H1 (cell line): ENCODE results near the gene INPP4B. TPM values are rescaled to one million over a fixed set of nuclear protein-coding genes. Genes with fewer than 3 reads are reported as not detected.

Experiments
- CTCF ChIA-PET: fragments of 300-600 bp; sonication (Branson Sonifier 250); formaldehyde crosslinking; loops from one replicate; lab custom pipeline; 2021; ENCODE audit not compliant: partially characterized antibody; lab: Charles Lee
- POLR2A ChIA-PET: fragments of 300-600 bp; sonication (Branson Sonifier 250); formaldehyde crosslinking; loops from one replicate; lab custom pipeline; 2021; ENCODE audit warnings: inconsistent platforms; ENCODE audit not compliant: partially characterized antibody; lab: Charles Lee
- DNase-seq, 2 experiments: peaks; one replicate each; pipeline versions ENCODE4 v3.0.0 to v3.0.0-alpha.2; 2010 to 2022; ENCODE audit warnings: low spot score in 2 of 2, low read depth in 1 of 2, mixed read lengths in 1 of 2
- FAIRE-seq: peaks from 2 replicates; lab custom pipeline; 2011; peaks lifted over from hg19 to GRCh38; lab: Jason Lieb, UNC
- H2AFZ ChIP-seq: 2 replicates; pipeline ENCODE4 v1.8.1; 2012; ENCODE audit warnings: low read length, inconsistent platforms
- H2AK5ac ChIP-seq: 2 replicates; pipeline ENCODE4 v1.6.1; 2013; ENCODE audit warnings: low read depth, low read length
- H2BK120ac ChIP-seq: replicated peaks from 2 replicates; pipeline ENCODE3; 2013; ENCODE audit warnings: low read depth, low read length, inconsistent platforms
- H2BK12ac ChIP-seq: 2 replicates; pipeline ENCODE4 v1.6.1; 2013; ENCODE audit warnings: low read depth, low read length
- H2BK15ac ChIP-seq: 2 replicates; pipeline ENCODE4 v1.6.1; 2013; ENCODE audit warnings: low read length
- H2BK20ac ChIP-seq: 2 replicates; pipeline ENCODE4 v1.6.1; 2013; ENCODE audit warnings: low read length
- H2BK5ac ChIP-seq: 2 replicates; pipeline ENCODE4 v1.6.1; 2013; ENCODE audit warnings: low read depth, low read length
- H3K14ac ChIP-seq: 2 replicates; pipeline ENCODE4 v1.6.1; 2013; ENCODE audit warnings: inconsistent platforms; ENCODE audit not compliant: insufficient read length
- H3K18ac ChIP-seq: 2 replicates; pipeline ENCODE4 v1.6.1; 2013; ENCODE audit warnings: low read length; ENCODE audit errors: extremely low read depth
- H3K23ac ChIP-seq: 2 replicates; pipeline ENCODE4 v1.6.1; 2013; ENCODE audit warnings: inconsistent platforms; ENCODE audit not compliant: insufficient read length
- H3K23me2 ChIP-seq: 2 replicates; pipeline ENCODE4 v1.6.1; 2013; ENCODE audit warnings: low read depth, low read length
- H3K27ac ChIP-seq: 2 replicates; pipeline ENCODE4 v1.6.1; 2011; ENCODE audit warnings: low read depth, low read length, inconsistent platforms
- H3K27me3 ChIP-seq, 4 experiments: replicated peaks in 1 of 4; 1 replicate in 1 of 4; 2 replicates in 3 of 4; pipeline versions ENCODE4 v1.6.1 to v1.8.1; 2011 to 2013; ENCODE audit warnings: low read length in 3 of 4, mild to moderate bottlenecking in 3 of 4, inconsistent platforms in 2 of 4, mixed read lengths in 2 of 4, moderate library complexity in 1 of 4; ENCODE audit not compliant: control insufficient read depth in 3 of 4, insufficient read depth in 3 of 4; ENCODE audit errors: extremely low read depth in 1 of 4
- H3K36me3 ChIP-seq, 4 experiments: 2 replicates each; pipeline versions ENCODE4 v1.6.1 to v1.8.1; 2011 to 2013; ENCODE audit warnings: mild to moderate bottlenecking in 4 of 4, low read length in 3 of 4, moderate library complexity in 2 of 4, control low read depth in 1 of 4, inconsistent platforms in 1 of 4; ENCODE audit not compliant: insufficient read depth in 4 of 4, control insufficient read depth in 2 of 4
- H3K4ac ChIP-seq: replicated peaks from 2 replicates; pipeline ENCODE3; 2013; ENCODE audit warnings: low read length, low read depth, mixed read lengths, inconsistent platforms; ENCODE audit not compliant: insufficient read length
- H3K4me1 ChIP-seq, 4 experiments: replicated peaks in 1 of 4; 1 replicate in 1 of 4; 2 replicates in 3 of 4; pipeline versions ENCODE4 v1.6.1 to v1.8.1; 2011 to 2013; ENCODE audit warnings: low read length in 3 of 4, inconsistent platforms in 2 of 4, mixed read lengths in 1 of 4; ENCODE audit not compliant: insufficient read depth in 4 of 4, control insufficient read depth in 3 of 4
- H3K4me2 ChIP-seq, 2 experiments: 2 replicates each; pipeline versions ENCODE4 v1.6.1 to v1.8.1; 2011 to 2013; ENCODE audit warnings: low read depth in 2 of 2, low read length in 2 of 2, control low read depth in 1 of 2, inconsistent platforms in 1 of 2, mild to moderate bottlenecking in 1 of 2; ENCODE audit not compliant: insufficient read depth in 1 of 2
- H3K4me3 ChIP-seq, 4 experiments: fragments of 200-600, 300-600 bp in 1 of 4; sonication (generic), shearing (Covaris generic), sonication (Bioruptor Twin) in 1 of 4; 2 replicates each; pipeline versions ENCODE4 v1.5.1 to v1.8.1; 2011 to 2016; ENCODE audit warnings: low read length in 4 of 4, low read depth in 3 of 4, control low read depth in 2 of 4, inconsistent platforms in 2 of 4, mild to moderate bottlenecking in 2 of 4, mixed read lengths in 1 of 4, moderate library complexity in 1 of 4; ENCODE audit not compliant: insufficient read depth in 2 of 4; ENCODE audit errors: extremely low read depth in 1 of 4
- H3K56ac ChIP-seq: replicated peaks from 2 replicates; pipeline ENCODE3; 2013; ENCODE audit warnings: low read depth, mild to moderate bottlenecking, mixed read lengths, low read length, inconsistent platforms; ENCODE audit not compliant: insufficient read length
- H3K79me1 ChIP-seq: 2 replicates; pipeline ENCODE4 v1.6.1; 2013; ENCODE audit warnings: low read depth, low read length, control low read depth
- H3K79me2 ChIP-seq, 2 experiments: 2 replicates each; pipeline versions ENCODE4 v1.6.1 to v1.8.1; 2012 to 2013; ENCODE audit warnings: low read length in 2 of 2, mild to moderate bottlenecking in 2 of 2, inconsistent platforms in 1 of 2; ENCODE audit not compliant: insufficient read depth in 2 of 2, control insufficient read depth in 1 of 2
- H3K9ac ChIP-seq, 4 experiments: replicated peaks in 1 of 4; 1 replicate in 1 of 4; 2 replicates in 3 of 4; pipeline versions ENCODE4 v1.6.1 to v1.8.1; 2011 to 2013; ENCODE audit warnings: low read depth in 3 of 4, low read length in 3 of 4, control low read depth in 2 of 4, mild to moderate bottlenecking in 2 of 4, moderate library complexity in 2 of 4, inconsistent platforms in 1 of 4; ENCODE audit errors: extremely low read depth in 1 of 4
- H3K9me3 ChIP-seq, 2 experiments: 2 replicates each; pipeline versions ENCODE4 v1.6.1 to v1.8.1; 2012 to 2013; ENCODE audit warnings: mild to moderate bottlenecking in 2 of 2, moderate library complexity in 2 of 2, control low read depth in 1 of 2, inconsistent platforms in 1 of 2, low read depth in 1 of 2, low read length in 1 of 2, mixed read lengths in 1 of 2; ENCODE audit not compliant: insufficient read depth in 2 of 2
- H4K20me1 ChIP-seq, 2 experiments: replicated peaks in 1 of 2; 2 replicates each; pipeline versions ENCODE3 to v1.8.1; 2011 to 2013; ENCODE audit warnings: inconsistent platforms in 2 of 2, low read length in 2 of 2, mild to moderate bottlenecking in 1 of 2; ENCODE audit not compliant: insufficient read depth in 2 of 2, control insufficient read depth in 1 of 2
- H4K5ac ChIP-seq: 2 replicates; pipeline ENCODE4 v1.6.1; 2013; ENCODE audit warnings: low read length, low read depth, mixed read lengths, inconsistent platforms; ENCODE audit not compliant: insufficient read length
- H4K8ac ChIP-seq: 2 replicates; pipeline ENCODE4 v1.8.0; 2013; ENCODE audit warnings: mild to moderate bottlenecking, moderate library complexity, low read length, inconsistent platforms; ENCODE audit not compliant: insufficient read depth; ENCODE audit errors: extremely low read depth
- H4K91ac ChIP-seq: replicated peaks from 2 replicates; pipeline ENCODE3; 2013; ENCODE audit warnings: low read length, mixed read lengths, inconsistent platforms; ENCODE audit not compliant: insufficient read length
- ATF2 ChIP-seq: IDR thresholded peaks from 2 replicates; pipeline ENCODE4 v1.6.1; 2012; ENCODE audit warnings: low read length, inconsistent platforms
- BACH1 ChIP-seq: IDR thresholded peaks from 2 replicates; pipeline ENCODE4 v1.6.1; 2012; ENCODE audit warnings: low read length, improper control_type of control experiment
- BRCA1 ChIP-seq: IDR thresholded peaks from 2 replicates; pipeline ENCODE4 v1.6.1; 2012; ENCODE audit warnings: low read depth, low read length, improper control_type of control experiment
- EGR1 ChIP-seq: IDR thresholded peaks from 2 replicates; pipeline ENCODE4 v1.6.1; 2011; ENCODE audit warnings: low read depth, low read length, borderline replicate concordance
- EP300 ChIP-seq, 2 experiments: IDR thresholded peaks; 1 replicate in 1 of 2; 2 replicates in 1 of 2; pipeline ENCODE4 v1.6.1; 2011 to 2012; ENCODE audit warnings: low read depth in 2 of 2, low read length in 2 of 2, mild to moderate bottlenecking in 2 of 2, borderline replicate concordance in 1 of 2, inconsistent platforms in 1 of 2, moderate library complexity in 1 of 2
- JUN ChIP-seq: IDR thresholded peaks from 2 replicates; pipeline ENCODE4 v1.6.1; 2011; ENCODE audit warnings: low read depth, mild to moderate bottlenecking, improper control_type of control experiment, low read length
- KDM1A ChIP-seq: fragments of 200-600, 300-600 bp; sonication (generic); IDR thresholded peaks from 2 replicates; pipeline ENCODE4 v1.7.1; 2016; ENCODE audit warnings: mild to moderate bottlenecking, low read length, borderline replicate concordance
- KDM5A ChIP-seq: fragments of 200-600 bp; IDR thresholded peaks from 2 replicates; pipeline ENCODE4 v1.7.1; 2012; ENCODE audit warnings: mild to moderate bottlenecking, low read length, inconsistent platforms, mixed read lengths
- USF2 ChIP-seq: IDR thresholded peaks from 2 replicates; pipeline ENCODE4 v1.6.1; 2011; ENCODE audit warnings: low read length, improper control_type of control experiment
- WGBS, 2 experiments: shearing (Covaris generic) in 1 of 2; methylation state at CpG; one replicate each; pipeline versions ENCODE4 v1.1.6 to v1.1.7; 2013 to 2015; ENCODE audit warnings: low lambda C conversion rate in 2 of 2, mixed read lengths in 2 of 2, inconsistent platforms in 1 of 2, low coverage in 1 of 2, missing lambda C conversion rate in 1 of 2; ENCODE audit not compliant: insufficient replicate concordance in 2 of 2, insufficient coverage in 1 of 2, insufficient read length in 1 of 2; ENCODE audit errors: extremely low coverage in 1 of 2, missing lambda C conversion rate in 1 of 2; 5-methylcytosine and 5-hydroxymethylcytosine counted together
- polyA plus RNA-seq, 7 experiments: library from polyadenylated mRNA; depleted of rRNA in 3 of 7; stranded (reverse) in 5 of 7; unstranded in 2 of 7; fragments of >200 nt in 5 of 7; fragments of 200-250 nt in 2 of 7; gene quantifications; 1 replicate in 5 of 7; 2 replicates in 1 of 7; 4 replicates in 1 of 7; pipeline versions ENCODE4 v1.2.1 to v1.2.3, GENCODE V29; 2011 to 2013; ENCODE audit warnings: missing spikeins in 2 of 7, mixed read lengths in 2 of 7
- total RNA-seq: library from RNA; stranded (reverse); fragmentation: NEBNext Ultra II Directional; extraction: Animal tissue kit (Norgen Biotek cat#: 25700); gene quantifications from 2 replicates; pipeline ENCODE4 v1.2.1, GENCODE V29; 2021

The INPP4B gene
- total and polyA plus RNA-seq, 2 of the 8 experiments (the other 6 are each of a cell fraction or from before 2014, with no cell fraction given): 0.11 to 0.54 TPM

GRCh38 chr4:142556570-142557238, 289.4 kb downstream of the INPP4B start:
- Histone ChIP-seq H2BK120ac (no peak overlapping the region), H4K8ac (no peak overlapping the region), H3K9ac (no peak overlapping the region), H2BK5ac (no peak overlapping the region), H3K36me3 (no peaks in the 10 kb centered on the region), H3K56ac (no peak overlapping the region), H3K14ac (no peak overlapping the region), H3K4ac (no peak overlapping the region), H3K79me2 (no peaks in the 10 kb centered on the region), H4K20me1 (no peaks in the 10 kb centered on the region), H3K9me3 (no peaks in the 10 kb centered on the region), H3K27ac (no peak overlapping the region), H2AK5ac (no peak overlapping the region), H3K27me3 (no peaks in the 10 kb centered on the region), H4K5ac (no peak overlapping the region), H3K23ac (no peak overlapping the region), H4K91ac (no peak overlapping the region), H3K79me1 (no peaks in the 10 kb centered on the region), H3K4me3 (no peak overlapping the region), H3K4me1 (no peaks in the 10 kb centered on the region), H3K23me2 (no peaks in the 10 kb centered on the region), H3K4me2 (no peak overlapping the region), H2AFZ (no peak overlapping the region), H2BK20ac (no peak overlapping the region), H2BK12ac (no peak overlapping the region), H2BK15ac (no peak overlapping the region), H3K18ac (no peak overlapping the region)
- TF ChIP-seq KDM5A (no peak), EP300 (IDR thresholded peaks at IDR 0.05; ENCODE audit: borderline replicate concordance in 1 of 2, low read depth in 2 of 2, low read length in 2 of 2) (no peak), EGR1 (no peak), BRCA1 (no peak), KDM1A (no peak), BACH1 (no peak), USF2 (no peak), ATF2 (no peak), JUN (no peak)
- DNase-seq: no peak
- no peak for FAIRE-seq
- ChIA-PET CTCF (interaction anchor here (0.9 to 1.9 kb wide), 2 partner anchors 11 to 204 kb away, joined by 3 to 10 read pairs; no protein-coding TSS in a partner anchor), POLR2A (interaction anchor here (1.0 kb wide), 1 partner anchor 11 kb away, joined by 3 read pairs; no protein-coding TSS in a partner anchor)
- 91% methylated on average over 9 of the region's 9 CpGs; no CpG with 5 or more reads in 1 of the 2 experiments for WGBS, 2 experiments
